ENCODE measurements around the gene GPA33. TPM values are rescaled to one million over a fixed set of nuclear protein-coding genes. Genes with fewer than 3 reads are reported as not detected.

The GPA33 gene
- total RNA-seq, 1 experiment from 2014 or later = not detected

GRCh38 chr1:167120899-167121298 is 30.7 kb upstream of the GPA33 start:
- in situ Hi-C loops (cut with HindIII; ENCODE audit: low pct_unique_long_range_greater_than_20kb, low sequenced_read_pairs) = no loop called here

GRCh38 chr1:167119696-167120095 is 29.5 kb upstream of the GPA33 start:
- DNase-seq (ENCODE audit: low read depth) = no peak
- in situ Hi-C loops (cut with HindIII; ENCODE audit: low pct_unique_long_range_greater_than_20kb, low sequenced_read_pairs) = no loop called here

More at GRCh38 chr1:167120899-167121298, 30.7 kb upstream of the GPA33 start:
- DNase-seq (ENCODE audit: low read depth) = no peak

DNA sequence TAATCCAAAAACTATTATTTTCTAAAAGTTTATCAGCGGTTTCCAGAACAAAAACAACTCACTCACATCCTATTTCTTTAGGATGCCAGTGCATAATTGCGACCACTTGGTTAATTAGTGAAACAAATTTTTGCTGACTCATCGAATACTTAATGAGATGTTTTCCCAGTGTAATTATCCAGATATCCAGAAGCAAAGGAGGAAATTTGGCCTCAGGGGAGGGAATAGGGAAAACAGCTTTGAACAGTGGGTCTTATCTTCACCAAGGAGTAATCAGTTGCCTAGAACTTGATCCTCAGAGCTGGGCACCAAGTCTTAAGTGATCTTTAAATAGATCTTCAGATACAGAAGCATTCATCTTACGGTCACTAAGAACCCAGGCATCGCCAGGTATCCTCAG is 28.0 kb upstream of the GPA33 start:
- no peak for DNase-seq (ENCODE audit: low read depth)
- in situ Hi-C loops (cut with HindIII; ENCODE audit: low pct_unique_long_range_greater_than_20kb, low sequenced_read_pairs) = no loop called here

- DNase-seq (ENCODE audit: low read depth) = no peak
- in situ Hi-C loops (cut with HindIII; ENCODE audit: low pct_unique_long_range_greater_than_20kb, low sequenced_read_pairs) = no loop called here
Measured at GRCh38 chr1:167117225-167117624, 27.0 kb upstream of the GPA33 start.

DNA sequence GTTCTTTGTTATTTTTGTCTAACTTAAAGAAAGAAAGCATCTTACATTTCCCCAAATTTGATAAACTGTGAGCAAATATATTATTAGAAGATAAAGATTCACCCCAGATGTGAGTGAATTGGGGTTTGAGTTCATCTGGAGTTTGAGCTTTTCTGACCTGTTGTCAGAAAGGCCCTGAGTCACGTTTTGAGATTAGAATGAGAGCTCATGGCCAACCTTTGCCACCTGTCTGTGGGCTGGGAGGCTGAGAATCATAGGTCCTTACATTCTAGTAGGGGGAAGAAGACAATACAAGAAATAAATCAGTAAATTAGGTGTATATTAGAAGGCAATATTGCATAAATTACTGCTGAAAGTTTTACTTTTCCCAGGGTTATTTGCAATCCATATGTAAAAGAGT is 26.0 kb upstream of the GPA33 start:
- in situ Hi-C loops (cut with HindIII; ENCODE audit: low pct_unique_long_range_greater_than_20kb, low sequenced_read_pairs) = no loop called here
- no peak for DNase-seq (ENCODE audit: low read depth)

DNA sequence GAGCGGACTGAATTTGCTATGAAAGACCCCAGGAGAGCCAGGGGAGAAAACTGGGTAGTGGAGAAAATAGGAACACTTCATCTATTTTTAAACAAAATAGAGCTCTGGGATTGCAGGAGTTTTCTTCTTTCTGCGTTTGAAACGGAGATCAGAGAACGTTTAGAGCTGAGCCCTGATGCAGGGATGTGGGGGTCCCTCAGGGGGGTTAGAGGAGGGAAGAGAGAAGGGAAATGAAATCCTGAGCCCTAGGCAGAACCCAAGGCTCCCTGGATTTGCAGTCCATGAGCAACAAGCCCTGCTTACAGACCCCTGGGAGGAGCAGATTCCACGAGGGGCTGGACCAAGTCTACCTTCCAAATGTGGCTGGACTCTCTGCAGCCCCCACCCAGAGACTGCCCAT is 25.5 kb upstream of the GPA33 start:
- in situ Hi-C loops (cut with HindIII; ENCODE audit: low pct_unique_long_range_greater_than_20kb, low sequenced_read_pairs) = no loop called here
- DNase-seq (ENCODE audit: low read depth) = no peak

GRCh38 chr1:167114725-167115124 is 24.5 kb upstream of the GPA33 start:
- DNase-seq (ENCODE audit: low read depth) = no peak

DNA sequence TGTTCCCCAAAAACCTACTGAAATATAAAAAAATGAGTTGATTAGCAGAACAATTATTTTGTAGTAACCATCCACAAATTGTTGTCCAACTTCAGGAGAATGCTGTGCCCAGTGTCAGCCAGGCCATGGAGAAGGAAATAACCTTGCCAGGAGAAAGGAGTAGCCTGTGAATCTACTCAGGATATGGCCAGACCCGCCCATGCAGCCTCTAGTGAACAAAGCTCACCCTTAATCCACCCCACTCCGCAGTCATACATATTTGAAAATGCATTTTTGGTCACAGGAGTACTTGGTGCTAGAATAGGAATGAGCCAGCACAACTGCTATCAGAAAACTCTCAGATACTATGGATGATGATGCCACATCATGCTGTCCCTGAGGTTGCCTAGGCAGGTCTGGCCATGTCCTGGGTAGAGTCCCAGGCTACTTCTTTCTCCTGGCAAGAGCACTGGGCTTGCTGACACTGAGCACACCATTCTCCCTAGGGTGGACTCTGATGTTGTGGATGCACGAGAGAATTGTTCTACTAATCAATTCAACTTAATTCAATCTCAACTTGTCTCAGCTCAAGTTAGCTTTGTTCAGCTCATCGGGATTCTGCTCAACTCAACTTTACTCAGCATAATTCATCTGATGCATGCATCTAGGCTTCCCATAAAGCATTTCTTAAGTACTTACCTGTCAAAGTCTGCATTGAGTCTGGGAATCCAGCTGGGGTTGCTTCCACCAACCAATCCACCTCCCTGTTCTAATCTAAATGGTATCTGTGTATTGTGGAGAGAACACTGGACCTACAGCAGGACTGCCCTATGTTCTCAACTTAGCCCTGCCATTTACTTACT is 21.9 kb upstream of the GPA33 start:
- no peak for DNase-seq (ENCODE audit: low read depth)
- in situ Hi-C loops (cut with HindIII; ENCODE audit: low pct_unique_long_range_greater_than_20kb, low sequenced_read_pairs) = no loop called here

More at GRCh38 chr1:167114725-167115124, 24.5 kb upstream of the GPA33 start:
- in situ Hi-C loops (cut with HindIII; ENCODE audit: low pct_unique_long_range_greater_than_20kb, low sequenced_read_pairs) = no loop called here

DNA sequence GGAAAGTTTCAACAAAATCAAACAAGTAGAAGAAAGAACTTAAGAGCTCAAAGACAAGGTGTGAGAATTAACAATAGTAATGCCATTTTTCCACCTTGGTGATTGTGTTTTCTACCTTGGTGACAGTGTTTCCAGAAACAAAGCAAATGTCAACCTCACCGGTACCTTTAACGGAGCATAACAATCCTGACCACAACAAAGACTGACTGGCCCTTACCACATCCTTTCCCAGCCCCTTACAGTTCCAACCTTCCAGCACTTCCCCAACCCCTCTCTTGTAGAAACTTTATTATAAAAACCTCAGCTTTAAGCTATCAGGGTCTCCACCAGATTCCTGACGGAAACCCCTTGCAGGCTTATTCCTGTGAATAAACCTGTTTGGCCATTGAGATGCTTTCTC is 20.4 kb upstream of the GPA33 start:
- in situ Hi-C loops (cut with HindIII; ENCODE audit: low pct_unique_long_range_greater_than_20kb, low sequenced_read_pairs) = no loop called here
- DNase-seq (ENCODE audit: low read depth) = no peak

DNA sequence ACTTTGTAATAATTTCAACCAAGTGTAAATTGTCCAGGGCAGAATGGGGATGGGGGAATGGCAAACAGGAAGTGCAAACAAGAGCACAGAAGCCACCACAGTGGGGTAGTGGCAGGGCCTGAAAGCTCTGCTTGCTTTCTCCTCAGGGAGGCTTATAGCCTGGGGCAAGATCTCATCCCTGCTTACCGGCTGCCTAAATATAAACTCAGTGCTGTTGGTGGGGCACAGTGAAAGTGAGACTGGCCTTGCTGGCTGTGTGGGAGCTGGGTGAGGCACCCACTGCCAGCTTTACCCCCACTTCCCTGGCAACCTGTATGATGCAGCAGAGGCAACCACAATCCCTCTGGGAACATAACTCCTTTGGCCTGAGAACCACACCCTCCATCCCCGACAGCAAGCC is 18.9 kb upstream of the GPA33 start:
- DNase-seq (ENCODE audit: low read depth) = no peak
- in situ Hi-C loops (cut with HindIII; ENCODE audit: low pct_unique_long_range_greater_than_20kb, low sequenced_read_pairs) = no loop called here

GRCh38 chr1:167107456-167107855 is 17.3 kb upstream of the GPA33 start:
- DNase-seq (ENCODE audit: low read depth) = no peak
- in situ Hi-C loops (cut with HindIII; ENCODE audit: low pct_unique_long_range_greater_than_20kb, low sequenced_read_pairs) = no loop called here

GRCh38 chr1:167106119-167106461 is 15.9 kb upstream of the GPA33 start:
- in situ Hi-C loops (cut with HindIII; ENCODE audit: low pct_unique_long_range_greater_than_20kb, low sequenced_read_pairs) = no loop called here
- no peak for DNase-seq (ENCODE audit: low read depth)

DNA sequence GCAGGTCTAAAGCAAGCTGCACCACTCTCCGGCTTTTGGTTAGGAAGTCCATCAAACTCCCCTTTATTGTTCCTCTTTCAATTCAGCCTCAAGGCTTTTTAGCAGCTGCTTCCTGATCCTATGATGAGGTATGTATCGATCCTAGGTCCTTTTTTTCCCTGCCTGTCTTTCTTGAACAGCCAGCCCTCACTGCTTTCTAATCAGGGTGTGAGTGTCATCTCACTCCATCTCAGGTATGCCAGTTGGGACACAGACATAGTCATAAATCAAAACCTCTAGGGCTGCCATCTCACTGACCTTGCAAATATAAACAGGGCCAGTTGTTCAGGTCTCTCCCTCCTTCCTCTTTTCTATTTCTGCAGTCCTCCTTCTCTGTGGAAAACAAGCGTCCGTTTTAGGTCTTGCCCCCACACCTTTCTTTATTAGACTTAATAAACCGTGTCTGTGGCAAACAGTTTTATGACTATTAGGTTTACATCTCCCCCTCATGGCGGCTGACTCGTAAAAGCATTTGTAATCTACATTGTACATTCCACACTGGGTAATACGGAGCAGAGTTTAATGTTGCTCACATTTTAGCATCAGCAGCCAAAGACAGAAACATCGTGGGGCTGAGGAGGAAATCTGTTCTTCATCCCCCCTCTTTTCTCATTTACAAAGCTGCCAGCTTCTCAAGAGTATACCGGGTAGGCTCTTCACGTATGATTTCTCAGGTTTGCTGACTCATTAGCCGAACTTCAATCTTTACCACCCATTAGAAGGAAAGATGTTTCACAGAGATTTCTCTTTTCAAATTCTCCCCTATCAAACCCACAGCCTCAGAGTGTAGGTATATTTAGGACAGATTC is 15.3 kb upstream of the GPA33 start:
- in situ Hi-C loops (cut with HindIII; ENCODE audit: low pct_unique_long_range_greater_than_20kb, low sequenced_read_pairs) = no loop called here
- DNase-seq (ENCODE audit: low read depth) = no peak

DNA sequence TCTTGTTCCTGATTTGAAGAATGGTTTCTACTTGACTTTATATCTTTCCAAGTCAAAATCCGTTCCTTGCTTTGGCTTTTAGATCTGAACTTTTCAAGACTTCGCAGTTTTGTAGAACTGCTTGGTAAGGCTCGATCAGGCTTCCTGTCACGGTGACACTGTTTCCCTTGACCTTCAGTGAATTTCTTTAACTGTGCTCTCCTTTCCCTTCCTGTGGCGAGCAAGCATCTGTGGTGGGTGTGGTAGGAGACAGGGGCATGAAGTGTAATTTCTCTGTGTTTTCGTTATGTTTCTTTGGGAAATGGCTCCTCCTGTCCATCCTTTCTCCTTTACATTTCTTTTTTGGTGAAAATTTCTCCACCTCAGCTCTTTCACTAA is 14.1 kb upstream of the GPA33 start:
- in situ Hi-C loops (cut with HindIII; ENCODE audit: low pct_unique_long_range_greater_than_20kb, low sequenced_read_pairs) = no loop called here
- DNase-seq (ENCODE audit: low read depth) = no peak

GRCh38 chr1:167102906-167103573 is 12.9 kb upstream of the GPA33 start:
- no peak for DNase-seq (ENCODE audit: low read depth)
- in situ Hi-C loops (cut with HindIII; ENCODE audit: low pct_unique_long_range_greater_than_20kb, low sequenced_read_pairs) = no loop called here

DNA sequence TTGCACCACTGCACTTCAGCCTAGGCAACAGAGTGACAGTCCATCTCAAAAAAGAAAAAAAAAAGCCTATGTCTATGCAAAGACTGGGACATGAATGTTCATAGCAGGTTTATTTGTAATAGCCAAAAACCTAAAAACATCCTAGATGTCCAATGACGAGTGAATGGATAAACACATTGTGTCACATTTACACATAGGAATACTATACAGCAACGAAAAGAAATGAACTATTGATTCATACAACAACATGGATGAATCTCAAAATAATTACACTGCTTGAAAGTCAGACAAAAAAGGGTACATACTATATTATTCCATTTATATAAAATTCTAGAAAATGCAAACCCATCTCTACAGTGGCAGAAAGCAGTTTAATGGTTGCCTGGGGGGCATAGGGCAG is 11.6 kb upstream of the GPA33 start:
- DNase-seq (ENCODE audit: low read depth) = no peak
- in situ Hi-C loops (cut with HindIII; ENCODE audit: low pct_unique_long_range_greater_than_20kb, low sequenced_read_pairs) = no loop called here

DNA sequence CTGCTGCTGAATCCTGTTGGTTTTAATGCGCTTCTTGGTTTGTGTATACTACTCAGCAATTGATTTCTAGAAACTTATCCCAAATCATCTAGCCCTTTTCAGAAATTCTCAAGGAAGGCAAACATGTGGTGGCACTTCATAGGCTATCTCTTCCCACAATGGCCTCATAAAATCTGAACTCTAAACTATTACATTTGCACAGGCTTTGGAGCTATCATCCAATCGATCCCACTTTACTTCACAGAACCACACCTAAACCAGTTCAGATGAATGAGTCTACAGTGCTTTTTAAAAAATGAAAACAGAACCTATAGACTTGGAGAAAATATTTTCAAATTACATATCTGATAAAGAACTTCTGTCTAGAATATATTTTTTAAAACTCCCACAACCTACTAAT is 10.6 kb upstream of the GPA33 start:
- in situ Hi-C loops (cut with HindIII; ENCODE audit: low pct_unique_long_range_greater_than_20kb, low sequenced_read_pairs) = no loop called here
- no peak for DNase-seq (ENCODE audit: low read depth)

- in situ Hi-C loops (cut with HindIII; ENCODE audit: low pct_unique_long_range_greater_than_20kb, low sequenced_read_pairs) = no loop called here
- no peak for DNase-seq (ENCODE audit: low read depth)
Measured at GRCh38 chr1:167099851-167100250, 9.7 kb upstream of the GPA33 start.

DNA sequence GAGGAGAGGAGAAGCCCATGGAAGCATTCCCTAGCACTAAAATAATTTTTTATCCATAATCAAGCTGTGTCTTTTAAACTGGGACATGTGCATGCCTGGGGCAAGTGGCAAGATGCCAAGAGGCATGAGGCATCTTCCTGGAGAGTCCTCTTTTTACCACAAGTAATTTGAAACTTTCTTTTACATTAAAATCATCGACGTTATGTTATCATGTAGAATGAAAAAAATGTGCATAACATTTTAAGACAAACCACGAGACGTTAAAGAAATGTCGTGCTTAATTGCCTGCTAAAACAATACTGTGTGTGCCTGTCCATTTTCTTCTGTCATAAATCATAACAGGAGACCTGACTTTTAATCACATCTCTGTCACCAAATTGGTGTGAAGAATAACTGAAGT is 5.2 kb upstream of the GPA33 start:
- peak; percentile 45 for DNase-seq (ENCODE audit: low read depth)
- in situ Hi-C loops (cut with HindIII; ENCODE audit: low pct_unique_long_range_greater_than_20kb, low sequenced_read_pairs) = no loop called here
